Muscle of leg (tissue), 11 donors: Measurements from ENCODE around the gene ATXN7L1. TPM values are rescaled to one million over a fixed set of nuclear protein-coding genes. Genes with fewer than 3 reads are reported as not detected.
A peak's percentile ranks its signal among the peaks of the same experiment; 100 is the strongest.

Experiments
- DNase-seq: peaks from one replicate; pipeline ENCODE4 v3.0.0; 2013
- H3K27ac ChIP-seq: one replicate; pipeline ENCODE4 v1.5.1; 2013; ENCODE audit warnings: mild to moderate bottlenecking, low read length, control low read depth
- H3K27me3 ChIP-seq: one replicate; pipeline ENCODE4 v1.6.1; 2013; ENCODE audit warnings: low read length; ENCODE audit not compliant: control insufficient read depth, insufficient read depth
- H3K36me3 ChIP-seq: one replicate; pipeline ENCODE4 v1.6.1; 2013; ENCODE audit warnings: low read length; ENCODE audit not compliant: control insufficient read depth, insufficient read depth
- H3K4me1 ChIP-seq: one replicate; pipeline ENCODE4 v1.6.1; 2013; ENCODE audit warnings: low read length; ENCODE audit not compliant: control insufficient read depth, insufficient read depth
- H3K4me3 ChIP-seq: one replicate; pipeline ENCODE4 v1.5.1; 2013; ENCODE audit warnings: low read length, control low read depth
- H3K9me3 ChIP-seq: replicated peaks from 2 replicates; pipeline ENCODE4 v1.6.1; 2013; ENCODE audit warnings: low read depth, low read length; ENCODE audit not compliant: control insufficient read depth
- WGBS: methylation state at CpG from one replicate; pipeline ENCODE4 v1.1.5; 2013; ENCODE audit warnings: missing lambda C conversion rate; ENCODE audit not compliant: insufficient coverage; 5-methylcytosine and 5-hydroxymethylcytosine counted together
- polyA plus RNA-seq, 8 donors: library from polyadenylated mRNA; unstranded; fragments of 120-200 nt; gene quantifications; one replicate each; pipeline versions ENCODE4 v1.2.1 to v1.2.3, GENCODE V29; 2013; ENCODE audit warnings: inconsistent platforms in 1 of 8, low replicate concordance in 1 of 8; ENCODE audit not compliant: insufficient read length in 8 of 8, insufficient read depth in 1 of 8
- total RNA-seq: library from RNA; stranded (reverse); fragments of 120-200 nt; gene quantifications from one replicate; pipeline ENCODE4 v1.2.4, GENCODE V29; 2013

ATXN7L1 gene
- total and polyA plus RNA-seq, 9 donors = 4.7 to 7.2 (median 6.2) TPM

- Histone ChIP-seq H3K36me3 (peaks cover 5% of the 10 kb centered on the region), H3K4me3 (no peak overlapping the region), H3K27me3 (no peaks in the 10 kb centered on the region), H3K4me1 (no peaks in the 10 kb centered on the region), H3K9me3 (no peaks in the 10 kb centered on the region), H3K27ac (no peak overlapping the region)
- no CpG with 5 or more reads among the region's 1 CpG for WGBS
- DNase-seq = no peak
Measured at GRCh38 chr7:105744258-105744657, 132.1 kb downstream of the ATXN7L1 start.

- Histone ChIP-seq H3K4me1 (no peaks in the 10 kb centered on the region), H3K9me3 (no peaks in the 10 kb centered on the region), H3K27me3 (no peaks in the 10 kb centered on the region), H3K4me3 (no peak overlapping the region), H3K36me3 (peaks cover 5% of the 10 kb centered on the region), H3K27ac (no peak overlapping the region)
- DNase-seq = peak; percentile 64
- 77% methylated on average over 8 of the region's 11 CpGs for WGBS
Measured at GRCh38 chr7:105743351-105744090, 132.9 kb downstream of the ATXN7L1 start.

- Histone ChIP-seq H3K27me3 (no peaks in the 10 kb centered on the region), H3K4me3 (no peak overlapping the region), H3K27ac (no peak overlapping the region), H3K4me1 (no peaks in the 10 kb centered on the region), H3K36me3 (peaks cover 5% of the 10 kb centered on the region), H3K9me3 (no peaks in the 10 kb centered on the region)
- no peak for DNase-seq
- WGBS = 61% methylated on average over 3 of the region's 3 CpGs
Measured at GRCh38 chr7:105742787-105743186, 133.6 kb downstream of the ATXN7L1 start.

- Histone ChIP-seq H3K4me3 (no peak overlapping the region), H3K36me3 (peaks cover 5% of the 10 kb centered on the region), H3K27me3 (no peaks in the 10 kb centered on the region), H3K27ac (no peak overlapping the region), H3K9me3 (no peaks in the 10 kb centered on the region), H3K4me1 (no peaks in the 10 kb centered on the region)
- WGBS = 93% methylated on average over 4 of the region's 4 CpGs
- no peak for DNase-seq
Measured at GRCh38 chr7:105741982-105742381, 134.4 kb downstream of the ATXN7L1 start.

GRCh38 chr7:105738133-105738532 is 138.3 kb downstream of the ATXN7L1 start:
- Histone ChIP-seq H3K36me3 (peaks cover 5% of the 10 kb centered on the region), H3K9me3 (no peaks in the 10 kb centered on the region), H3K27me3 (no peaks in the 10 kb centered on the region), H3K4me1 (no peaks in the 10 kb centered on the region), H3K27ac (no peak overlapping the region), H3K4me3 (no peak overlapping the region)
- WGBS = 89% methylated on average over 2 of the region's 2 CpGs
- no peak for DNase-seq

GRCh38 chr7:105734233-105734632 is 142.2 kb downstream of the ATXN7L1 start:
- Histone ChIP-seq H3K27me3 (no peaks in the 10 kb centered on the region), H3K27ac (no peak overlapping the region), H3K9me3 (no peaks in the 10 kb centered on the region), H3K4me3 (no peak overlapping the region), H3K36me3 (no peaks in the 10 kb centered on the region), H3K4me1 (no peaks in the 10 kb centered on the region)
- DNase-seq = no peak
- WGBS = 74% methylated on average over 3 of the region's 6 CpGs

- no peaks in the 10 kb centered on the region for H3K9me3 ChIP-seq
- H3K36me3 ChIP-seq = peaks cover 3% of the 10 kb centered on the region
- no peaks in the 10 kb centered on the region for H3K4me1 ChIP-seq
- H3K27ac ChIP-seq = no peak overlapping the region
- H3K27me3 ChIP-seq = no peaks in the 10 kb centered on the region
- no peak for DNase-seq
- no CpG with 5 or more reads among the region's 3 CpGs for WGBS
- H3K4me3 ChIP-seq = no peak overlapping the region
Measured at GRCh38 chr7:105731042-105731441, 145.4 kb downstream of the ATXN7L1 start.

GRCh38 chr7:105728028-105728427 is 148.4 kb downstream of the ATXN7L1 start:
- no peak overlapping the region for H3K4me3 ChIP-seq
- WGBS = no CpG with 5 or more reads among the region's 2 CpGs
- H3K36me3 ChIP-seq = peaks cover 3% of the 10 kb centered on the region
- H3K9me3 ChIP-seq = no peaks in the 10 kb centered on the region
- H3K27ac ChIP-seq = no peak overlapping the region
- H3K27me3 ChIP-seq = no peaks in the 10 kb centered on the region
- H3K4me1 ChIP-seq = no peaks in the 10 kb centered on the region
- DNase-seq = no peak

GRCh38 chr7:105724688-105725087 is 151.7 kb downstream of the ATXN7L1 start:
- H3K4me3 ChIP-seq = no peak overlapping the region
- H3K9me3 ChIP-seq = no peaks in the 10 kb centered on the region
- H3K36me3 ChIP-seq = peaks cover 3% of the 10 kb centered on the region
- no peak overlapping the region for H3K27ac ChIP-seq
- 100% methylated on average over 1 of the region's 2 CpGs for WGBS
- DNase-seq = no peak
- peaks cover 5% of the 10 kb centered on the region for H3K4me1 ChIP-seq
- H3K27me3 ChIP-seq = no peaks in the 10 kb centered on the region

GRCh38 chr7:105723572-105723971 is 152.8 kb downstream of the ATXN7L1 start:
- WGBS = 79% methylated on average over 5 of the region's 5 CpGs
- H3K27me3 ChIP-seq = no peaks in the 10 kb centered on the region
- H3K27ac ChIP-seq = no peak overlapping the region
- H3K4me3 ChIP-seq = no peak overlapping the region
- peaks cover 16% of the 10 kb centered on the region for H3K4me1 ChIP-seq
- DNase-seq = no peak
- peaks cover 3% of the 10 kb centered on the region for H3K36me3 ChIP-seq
- H3K9me3 ChIP-seq = no peaks in the 10 kb centered on the region
